Kidney capillary endothelial cell (primary cell): ENCODE measurements around the gene GATAD2B.
"Not testable (repeated sequence)": the region's sequence is repeated elsewhere in the genome, so short reads cannot be mapped to it uniquely, and the experiment has no call there.

ENCODE experiments used
- DNase-seq: peaks from one replicate; pipeline ENCODE4 v3.0.0-alpha.2; 2018; ENCODE audit warnings: low spot score

The GATAD2B gene

DNA sequence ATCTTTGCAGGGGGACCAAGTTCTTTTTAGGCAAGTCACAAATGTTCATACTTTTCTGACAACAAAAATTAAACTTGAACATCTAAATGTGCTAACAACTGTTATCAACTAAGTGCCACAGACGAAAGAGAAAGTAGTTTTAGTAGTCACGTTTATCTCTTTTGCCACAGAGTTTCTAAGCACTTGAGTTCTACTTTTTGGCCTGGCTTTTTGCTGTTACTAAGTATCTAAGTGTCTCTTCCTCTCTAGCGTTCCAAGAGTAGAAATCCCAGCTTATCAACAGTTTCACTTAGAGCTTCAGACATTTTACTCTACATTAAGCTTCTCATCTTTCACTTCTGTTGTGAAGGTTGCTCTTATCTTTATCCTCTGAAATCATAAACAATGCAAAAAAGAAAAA, 34.2 kb downstream of the GATAD2B start:
- no peak for DNase-seq

- no peak for DNase-seq
Observed at GRCh38 chr1:153886127-153886526, 36.6 kb downstream of the GATAD2B start.

GRCh38 chr1:153883223-153883622, 39.5 kb downstream of the GATAD2B start:
- no peak for DNase-seq

- DNase-seq, result no peak
Observed at GRCh38 chr1:153882296-153882912, 40.4 kb downstream of the GATAD2B start.

- peak; percentile 42 for DNase-seq
Observed at GRCh38 chr1:153881751-153882150, 41.0 kb downstream of the GATAD2B start.

DNA sequence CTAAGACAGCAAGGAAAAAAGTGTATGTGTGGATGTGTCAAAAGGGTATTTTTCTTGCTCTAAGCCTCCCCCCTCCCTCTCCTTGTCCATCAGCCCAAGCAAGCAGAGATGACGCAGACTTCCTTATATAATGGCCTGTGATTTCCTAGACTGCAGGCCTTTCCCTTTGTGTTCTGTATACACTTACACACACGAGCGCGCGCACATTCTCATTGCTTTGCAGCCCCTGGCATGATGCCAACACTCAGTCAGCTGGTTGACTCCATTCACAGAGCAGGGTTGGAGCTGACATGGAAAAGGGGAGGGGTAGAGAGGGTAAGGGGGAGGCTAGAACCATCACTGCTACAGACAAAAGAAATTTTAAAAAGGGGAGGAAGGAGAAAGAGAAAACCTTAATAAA, 41.8 kb downstream of the GATAD2B start:
- peak; percentile 100 for DNase-seq

DNA sequence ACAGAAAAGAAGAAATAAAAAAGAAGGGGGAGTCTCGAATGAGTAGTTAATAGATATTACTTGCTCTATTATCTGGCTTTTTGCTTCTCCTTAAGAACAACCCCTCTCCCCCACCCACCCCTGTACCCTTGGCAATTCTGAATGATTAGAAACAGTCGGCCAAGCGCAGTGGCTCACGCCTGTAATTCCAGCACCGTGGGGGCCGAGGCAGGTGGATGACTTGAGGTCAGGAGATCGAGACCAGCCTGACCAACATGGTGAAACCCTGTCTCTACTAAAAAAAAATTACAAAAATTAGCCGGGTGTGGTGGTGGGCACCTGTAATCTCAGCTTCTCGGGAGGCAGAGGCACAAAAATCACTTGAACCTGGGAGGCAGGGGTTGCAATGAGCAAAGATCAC, 42.7 kb downstream of the GATAD2B start:
- no peak for DNase-seq

DNA sequence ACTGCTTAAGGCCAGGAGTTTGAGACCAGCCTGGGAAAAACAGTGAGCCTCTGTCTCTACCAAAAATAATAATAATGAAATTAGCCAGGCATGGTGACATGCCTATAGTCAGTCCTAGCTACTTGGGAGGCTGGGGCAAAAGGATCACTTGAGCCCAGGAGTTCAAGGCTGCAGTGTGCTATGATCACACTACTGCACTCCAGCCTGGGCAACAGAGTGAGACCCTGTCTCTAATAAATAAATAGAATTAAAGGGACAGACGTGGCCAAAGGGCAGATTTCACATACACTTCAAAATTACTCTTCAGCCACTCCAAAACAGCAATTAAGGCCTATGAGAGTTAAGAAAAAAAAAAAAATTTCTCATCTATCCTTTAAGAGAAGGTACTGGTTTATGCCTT, 45.7 kb downstream of the GATAD2B start:
- no peak for DNase-seq

- DNase-seq, result no peak
Observed at GRCh38 chr1:153872934-153873333, 49.8 kb downstream of the GATAD2B start.

DNA sequence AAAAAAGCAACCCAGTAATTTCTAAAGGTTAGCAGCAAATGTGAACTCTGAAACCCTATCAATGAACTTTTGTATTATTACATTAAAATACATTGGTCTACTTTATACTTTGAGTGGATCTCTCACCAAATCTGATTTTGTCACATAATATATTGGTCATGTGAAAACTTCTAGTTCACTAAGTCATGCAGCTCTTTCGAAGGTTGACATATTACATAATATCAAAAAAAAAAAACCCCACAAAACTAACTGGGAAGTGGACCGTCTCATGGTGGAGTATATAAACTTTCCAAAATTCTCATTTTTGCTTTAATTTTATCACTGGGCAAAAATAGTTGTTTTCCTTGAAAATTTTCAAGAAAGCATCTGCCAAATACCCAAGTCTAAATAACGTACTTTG, 50.4 kb downstream of the GATAD2B start:
- DNase-seq, result no peak

DNA sequence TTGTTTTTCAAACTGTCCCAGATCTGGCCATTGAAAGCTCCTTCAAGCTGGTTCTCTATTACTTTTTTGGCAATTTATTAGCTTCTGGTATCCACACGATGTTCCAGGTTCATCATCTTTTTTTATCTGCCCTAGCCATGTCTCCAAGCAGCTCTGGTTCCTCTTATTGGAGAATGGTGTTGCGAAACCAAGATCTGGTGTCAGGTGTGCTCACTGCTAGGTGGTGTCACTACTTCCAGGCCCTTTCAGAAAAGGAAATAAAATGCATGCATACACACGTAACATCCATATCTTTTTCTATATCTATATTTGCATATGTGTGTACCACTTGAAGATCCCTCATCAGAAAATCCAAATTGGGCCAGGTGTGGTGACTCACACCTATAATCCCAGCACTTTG, 53.3 kb downstream of the GATAD2B start:
- no peak for DNase-seq

- DNase-seq, result no peak
Observed at GRCh38 chr1:153866045-153866850, 56.5 kb downstream of the GATAD2B start.

DNA sequence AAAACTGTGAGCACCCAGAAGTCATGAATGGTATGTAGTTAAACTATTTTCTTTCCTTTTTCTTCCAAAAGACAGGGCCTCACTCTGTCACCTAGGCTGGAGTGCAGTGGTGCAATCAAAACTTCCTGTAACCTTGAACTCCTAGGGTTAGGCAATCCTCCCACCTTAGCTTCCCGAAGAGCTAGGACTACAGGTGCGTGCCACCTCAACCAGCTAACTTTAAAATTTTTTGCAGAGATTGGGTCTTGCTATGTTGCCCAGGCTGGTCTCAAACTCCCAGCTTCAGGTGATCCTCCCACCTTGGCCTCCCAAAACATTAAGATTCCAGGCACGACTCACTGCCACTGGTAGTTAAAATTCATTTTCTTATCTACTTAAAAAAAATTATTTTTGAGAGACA, 62.5 kb downstream of the GATAD2B start:
- DNase-seq, result no peak

DNA sequence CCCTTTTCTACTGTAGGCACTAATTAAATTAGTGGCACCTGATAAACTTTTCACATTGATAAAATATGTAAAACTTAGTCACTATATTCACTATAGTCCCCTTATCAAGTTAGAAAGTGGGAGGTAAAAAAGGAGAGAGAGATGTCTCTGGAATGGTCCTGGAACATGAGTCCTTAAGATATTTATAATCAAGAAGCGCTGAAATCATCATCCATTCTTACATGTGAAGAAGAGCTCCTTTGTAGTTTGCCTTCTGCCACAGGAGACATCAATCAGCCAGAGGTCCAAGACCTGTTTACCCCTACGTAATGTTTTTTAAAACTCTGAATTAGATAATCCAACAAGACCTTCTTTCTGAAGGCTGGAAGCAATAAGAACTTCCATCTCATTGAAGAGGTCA, 65.3 kb downstream of the GATAD2B start:
- no peak for DNase-seq

- no peak for DNase-seq
Observed at GRCh38 chr1:153856763-153857162, 66.0 kb downstream of the GATAD2B start.

- DNase-seq, result no peak
Observed at GRCh38 chr1:153852170-153852569, 70.6 kb downstream of the GATAD2B start.

GRCh38 chr1:153849487-153850185, 73.1 kb downstream of the GATAD2B start:
- DNase-seq, result no peak

- no peak for DNase-seq
Observed at GRCh38 chr1:153848805-153849204, 74.0 kb downstream of the GATAD2B start.

DNA sequence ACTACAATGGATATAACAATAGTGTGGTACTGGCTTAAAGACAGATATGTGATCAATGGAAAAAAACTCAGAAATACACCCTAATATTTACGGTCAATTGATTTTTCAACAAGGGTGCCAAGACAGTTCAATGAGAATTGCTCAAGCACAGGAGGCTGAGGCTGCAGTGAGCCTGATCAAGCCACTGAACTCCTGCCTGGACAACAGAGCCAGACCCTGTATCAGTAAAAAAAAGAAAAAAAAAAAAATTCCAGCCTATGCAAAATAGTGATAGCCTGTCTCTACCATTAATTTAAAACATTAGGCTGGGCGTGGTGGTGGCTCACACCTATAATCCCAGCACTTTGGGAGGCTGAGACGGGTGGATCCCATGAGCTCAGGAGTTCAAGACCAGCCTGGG, 77.6 kb downstream of the GATAD2B start:
- no peak for DNase-seq

DNA sequence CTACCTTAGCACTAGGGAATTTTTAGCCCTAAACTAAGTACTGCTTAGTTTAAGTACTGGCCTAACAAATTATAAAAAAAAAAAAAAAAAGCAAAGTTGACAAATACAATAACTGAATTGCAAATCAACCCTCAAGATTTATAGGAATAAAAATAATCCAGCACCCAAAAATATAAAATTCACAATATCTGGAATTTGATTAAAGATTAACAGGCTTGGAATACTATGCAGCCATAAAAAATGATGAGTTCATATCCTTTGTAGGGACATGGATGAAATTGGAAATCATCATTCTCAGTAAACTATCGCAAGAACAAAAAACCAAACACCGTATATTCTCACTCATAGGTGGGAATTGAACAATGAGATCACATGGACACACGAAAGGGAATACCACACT, 78.4 kb downstream of the GATAD2B start:
- DNase-seq, result not testable (repeated sequence)

- no peak for DNase-seq
Observed at GRCh38 chr1:153842006-153842471, 80.7 kb downstream of the GATAD2B start.

GRCh38 chr1:153841463-153841994, 81.2 kb downstream of the GATAD2B start:
- no peak for DNase-seq

DNA sequence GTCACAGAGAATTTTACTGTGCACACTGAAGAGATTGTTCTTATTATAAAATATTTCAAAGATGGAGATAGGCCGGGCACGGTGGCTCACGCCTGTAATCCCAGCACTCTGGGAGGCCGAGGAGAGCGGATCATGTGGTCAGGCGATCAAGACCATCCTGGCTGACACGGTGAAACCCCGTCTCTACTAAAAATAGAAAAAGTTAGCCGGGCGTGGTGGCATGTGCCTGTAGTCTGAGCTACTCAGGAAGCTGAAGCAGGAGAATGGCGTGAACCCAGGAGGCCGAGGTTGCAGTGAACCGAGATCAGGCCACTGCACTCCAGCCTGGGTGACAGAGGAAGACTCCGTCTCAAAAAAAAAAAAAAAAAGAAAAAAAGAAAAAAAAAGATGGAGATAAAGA, 82.0 kb downstream of the GATAD2B start:
- DNase-seq, result not testable (repeated sequence)
